Measurements from ENCODE around the gene CCDC92.

Gene CCDC92

GRCh38 chr12:123905319-123905925 is 67.2 kb downstream of the CCDC92 start:
- H3K4me2 ChIP-seq (ENCODE audit: low read length): peak overlapping the region; percentile 38
- no peak overlapping the region for H3K27ac ChIP-seq (ENCODE audit: low read depth, low read length)
- H3K27me3 ChIP-seq (ENCODE audit: control insufficient read depth, low read length): peaks cover 7% of the 10 kb centered on the region; the same call in 1 of the 2 replicates
- H3K9me2 ChIP-seq (replicated peaks; ENCODE audit: control insufficient read depth, low read length): no peaks in the 10 kb centered on the region
- H3K9me3 ChIP-seq (ENCODE audit: control insufficient read depth, insufficient read depth, low read length): no peaks in the 10 kb centered on the region
- peaks cover 5% of the 10 kb centered on the region for H3K4me1 ChIP-seq (ENCODE audit: control insufficient read depth, low read length)
- no peak for TF ChIP-seq EZH2phosphoT487 (IDR thresholded peaks at IDR 0.05; ENCODE audit: borderline replicate concordance, low read length)
- peak; percentile 86 for TF ChIP-seq CTCF (IDR thresholded peaks at IDR 0.05; ENCODE audit: low read depth, low read length, poor library complexity, severe bottlenecking)
- H3K4me3 ChIP-seq (ENCODE audit: low read length): no peak overlapping the region
- no peaks in the 10 kb centered on the region for H4K20me1 ChIP-seq (ENCODE audit: control insufficient read depth, insufficient read depth, low read depth, low read length)
- H3K36me3 ChIP-seq (ENCODE audit: control insufficient read depth, low read length): no peaks in the 10 kb centered on the region
- H3F3A ChIP-seq (ENCODE audit: control insufficient read depth, insufficient read depth): peaks cover under 1% of the 10 kb centered on the region
- no peaks in the 10 kb centered on the region for H3K79me2 ChIP-seq (ENCODE audit: control insufficient read depth, low read length)

GRCh38 chr12:123903301-123904065 is 69.1 kb downstream of the CCDC92 start:
- no peak for TF ChIP-seq CTCF (IDR thresholded peaks at IDR 0.05; ENCODE audit: low read depth, low read length, poor library complexity, severe bottlenecking)
- no peak for TF ChIP-seq EZH2phosphoT487 (IDR thresholded peaks at IDR 0.05; ENCODE audit: borderline replicate concordance, low read length)
- H3K9me2 ChIP-seq (replicated peaks; ENCODE audit: control insufficient read depth, low read length): no peaks in the 10 kb centered on the region
- peaks cover 7% of the 10 kb centered on the region; the same call in 1 of the 2 replicates for H3K27me3 ChIP-seq (ENCODE audit: control insufficient read depth, low read length)
- no peak overlapping the region for H3K4me2 ChIP-seq (ENCODE audit: low read length)
- no peaks in the 10 kb centered on the region for H3K9me3 ChIP-seq (ENCODE audit: control insufficient read depth, insufficient read depth, low read length)
- no peaks in the 10 kb centered on the region for H4K20me1 ChIP-seq (ENCODE audit: control insufficient read depth, insufficient read depth, low read depth, low read length)
- H3K27ac ChIP-seq (ENCODE audit: low read depth, low read length): no peak overlapping the region
- H3K4me3 ChIP-seq (ENCODE audit: low read length): no peak overlapping the region
- H3F3A ChIP-seq (ENCODE audit: control insufficient read depth, insufficient read depth): no peaks in the 10 kb centered on the region
- H3K4me1 ChIP-seq (ENCODE audit: control insufficient read depth, low read length): peaks cover 5% of the 10 kb centered on the region
- H3K36me3 ChIP-seq (ENCODE audit: control insufficient read depth, low read length): no peaks in the 10 kb centered on the region
- no peaks in the 10 kb centered on the region for H3K79me2 ChIP-seq (ENCODE audit: control insufficient read depth, low read length)

- no peaks in the 10 kb centered on the region for H3K9me3 ChIP-seq (ENCODE audit: control insufficient read depth, insufficient read depth, low read length)
- H4K20me1 ChIP-seq (ENCODE audit: control insufficient read depth, insufficient read depth, low read depth, low read length): no peaks in the 10 kb centered on the region
- TF ChIP-seq CTCF (IDR thresholded peaks at IDR 0.05; ENCODE audit: low read depth, low read length, poor library complexity, severe bottlenecking) (no peak), EZH2phosphoT487 (IDR thresholded peaks at IDR 0.05; ENCODE audit: borderline replicate concordance, low read length) (no peak)
- peaks cover 5% of the 10 kb centered on the region for H3K4me1 ChIP-seq (ENCODE audit: control insufficient read depth, low read length)
- no peaks in the 10 kb centered on the region for H3K9me2 ChIP-seq (replicated peaks; ENCODE audit: control insufficient read depth, low read length)
- H3F3A ChIP-seq (ENCODE audit: control insufficient read depth, insufficient read depth): no peaks in the 10 kb centered on the region
- H3K4me3 ChIP-seq (ENCODE audit: low read length): no peak overlapping the region
- H3K4me2 ChIP-seq (ENCODE audit: low read length): no peak overlapping the region
- no peak overlapping the region for H3K27ac ChIP-seq (ENCODE audit: low read depth, low read length)
- H3K27me3 ChIP-seq (ENCODE audit: control insufficient read depth, low read length): peaks cover 7% of the 10 kb centered on the region; the same call in 1 of the 2 replicates
- no peaks in the 10 kb centered on the region for H3K36me3 ChIP-seq (ENCODE audit: control insufficient read depth, low read length)
- no peaks in the 10 kb centered on the region for H3K79me2 ChIP-seq (ENCODE audit: control insufficient read depth, low read length)
Observed at GRCh38 chr12:123902821-123903220, 69.8 kb downstream of the CCDC92 start.
